GM23248 (cell line): Measurements from ENCODE around the gene GEMIN8. TPM values are rescaled to one million over a fixed set of nuclear protein-coding genes. Genes with fewer than 3 reads are reported as not detected.

Experiments
- DNase-seq: peaks from one replicate; pipeline ENCODE4 v3.0.0-alpha.2; 2015
- H2AFZ ChIP-seq: fragments of 200-600 bp; sonication (generic); 2 replicates; pipeline ENCODE4 v1.6.1; 2016; ENCODE audit warnings: antibody characterized with exemption
- H3F3A ChIP-seq: fragments of 200-600 bp; sonication (generic); 2 replicates; pipeline ENCODE4 v1.6.1; 2016; ENCODE audit warnings: mild to moderate bottlenecking, antibody characterized with exemption, mixed run types; ENCODE audit not compliant: insufficient read depth
- H3K27ac ChIP-seq: fragments of 200-600 bp; sonication (generic); 2 replicates; pipeline ENCODE4 v1.5.1; 2016; ENCODE audit warnings: mild to moderate bottlenecking
- H3K27me3 ChIP-seq: fragments of 200-600 bp; sonication (generic); replicated peaks from 2 replicates; pipeline ENCODE4 v1.6.1; 2016; ENCODE audit warnings: mild to moderate bottlenecking; ENCODE audit not compliant: insufficient read depth
- H3K36me3 ChIP-seq: fragments of 200-600 bp; sonication (generic); 2 replicates; pipeline ENCODE4 v1.6.1; 2016; ENCODE audit warnings: low read depth, mild to moderate bottlenecking
- H3K4me1 ChIP-seq: fragments of 200-600 bp; sonication (generic); 2 replicates; pipeline ENCODE4 v1.6.1; 2016; ENCODE audit warnings: mild to moderate bottlenecking; ENCODE audit not compliant: insufficient read depth
- H3K4me2 ChIP-seq: fragments of 200-600 bp; sonication (generic); one replicate; pipeline ENCODE4 v1.6.1; 2016; ENCODE audit warnings: mild to moderate bottlenecking; ENCODE audit not compliant: unreplicated experiment
- H3K4me3 ChIP-seq: fragments of 200-600 bp; sonication (generic); 2 replicates; pipeline ENCODE4 v1.5.1; 2016; ENCODE audit warnings: mild to moderate bottlenecking
- H3K79me2 ChIP-seq: fragments of 200-600 bp; sonication (generic); 2 replicates; pipeline ENCODE4 v1.6.1; 2016; ENCODE audit warnings: mild to moderate bottlenecking; ENCODE audit not compliant: insufficient read depth
- H3K9ac ChIP-seq: fragments of 200-600 bp; sonication (generic); 2 replicates; pipeline ENCODE4 v1.6.1; 2016; ENCODE audit warnings: mild to moderate bottlenecking
- H3K9me2 ChIP-seq: fragments of 200-600 bp; sonication (generic); 2 replicates; pipeline ENCODE4 v1.6.1; 2016; ENCODE audit warnings: mixed run types, mild to moderate bottlenecking, moderate library complexity; ENCODE audit not compliant: insufficient read depth
- H3K9me3 ChIP-seq: fragments of 200-600 bp; sonication (generic); one replicate; pipeline ENCODE4 v1.6.1; 2017; ENCODE audit warnings: low read depth
- H4K20me1 ChIP-seq: fragments of 200-600 bp; sonication (generic); 2 replicates; pipeline ENCODE4 v1.6.0; 2016; ENCODE audit not compliant: insufficient read depth
- EZH2 ChIP-seq: fragments of 200-600 bp; sonication (generic); IDR thresholded peaks from 2 replicates; pipeline ENCODE4 v1.6.1; 2018; ENCODE audit warnings: antibody characterized with exemption, mild to moderate bottlenecking; ENCODE audit not compliant: insufficient read depth, poor library complexity, severe bottlenecking
- EZH2phosphoT487 ChIP-seq: fragments of 200-600 bp; sonication (generic); IDR thresholded peaks from 2 replicates; pipeline ENCODE4 v1.6.1; 2018; ENCODE audit warnings: antibody characterized with exemption, moderate library complexity, mild to moderate bottlenecking, low read depth; ENCODE audit not compliant: insufficient read depth
- WGBS, 2 experiments: methylation state at CpG; one replicate each; pipeline ENCODE4 v1.1.6; 2015 to 2017; ENCODE audit warnings: low lambda C conversion rate in 2 of 2, low coverage in 1 of 2; ENCODE audit errors: missing lambda C conversion rate in 2 of 2; 5-methylcytosine and 5-hydroxymethylcytosine counted together
- in situ Hi-C: fragments of 300-500 bp; cut with MboI; formaldehyde crosslinking; loops from 2 replicates; pipeline ENCODE4 v1.15.0; 2020
- polyA plus RNA-seq: library from polyadenylated mRNA; unstranded; fragments of >200 nt; fragmentation: Nextera tagmentation; extraction: Ambion mirVana; gene quantifications from 2 replicates; pipeline ENCODE4 v1.2.1, GENCODE V29; 2016
- total RNA-seq: library from RNA; depleted of rRNA; stranded (reverse); fragments of >200 nt; shearing (Covaris generic); gene quantifications from 2 replicates; pipeline ENCODE4 v1.2.3, GENCODE V29; 2014

Gene GEMIN8
- total and polyA plus RNA-seq, 2 experiments from 2014 or later: 12.1 to 20.5 TPM

- 70 to 88% methylated on average over 10 to 13 of the region's 21 CpGs for WGBS, 2 experiments
- H3K79me2 ChIP-seq: no peaks in the 10 kb centered on the region
Measured at GRCh38 chrX:14065800-14066199, 36.1 kb upstream of the GEMIN8 start.

GRCh38 chrX:14064626-14065432, 35.1 kb upstream of the GEMIN8 start:
- 73 to 77% methylated on average over 11 to 19 of the region's 19 CpGs for WGBS, 2 experiments
- Histone ChIP-seq H3K9me2 (no peaks in the 10 kb centered on the region), H2AFZ (no peak overlapping the region), H4K20me1 (no peaks in the 10 kb centered on the region), H3K4me3 (no peak overlapping the region), H3K36me3 (no peaks in the 10 kb centered on the region), H3K4me1 (no peaks in the 10 kb centered on the region), H3K27me3 (no peaks in the 10 kb centered on the region), H3K9me3 (no peaks in the 10 kb centered on the region), H3K79me2 (no peaks in the 10 kb centered on the region), H3K27ac (no peak overlapping the region), H3K9ac (no peak overlapping the region), H3F3A (no peaks in the 10 kb centered on the region), H3K4me2 (no peak overlapping the region)
- no peak for TF ChIP-seq EZH2phosphoT487
- no peak for TF ChIP-seq EZH2
- no peak for DNase-seq
- in situ Hi-C loops: no loop called here

More at GRCh38 chrX:14065800-14066199, 36.1 kb upstream of the GEMIN8 start:
- no peaks in the 10 kb centered on the region for H3K27me3 ChIP-seq
- no peak overlapping the region for H3K9ac ChIP-seq
- no peaks in the 10 kb centered on the region for H3F3A ChIP-seq
- H3K4me2 ChIP-seq: no peak overlapping the region
- H4K20me1 ChIP-seq: no peaks in the 10 kb centered on the region
- no peaks in the 10 kb centered on the region for H3K36me3 ChIP-seq
- no peak overlapping the region for H3K4me3 ChIP-seq
- no peak overlapping the region for H3K27ac ChIP-seq
- H3K9me3 ChIP-seq: no peaks in the 10 kb centered on the region
- no peaks in the 10 kb centered on the region for H3K4me1 ChIP-seq
- TF ChIP-seq EZH2phosphoT487 (no peak), EZH2 (no peak)
- in situ Hi-C loops: no loop called here
- no peaks in the 10 kb centered on the region for H3K9me2 ChIP-seq
- no peak overlapping the region for H2AFZ ChIP-seq
- DNase-seq: no peak

GRCh38 chrX:14062524-14062923, 32.8 kb upstream of the GEMIN8 start:
- no peak for TF ChIP-seq EZH2phosphoT487
- TF ChIP-seq EZH2: no peak

GRCh38 chrX:14056206-14056605, 26.5 kb upstream of the GEMIN8 start:
- Histone ChIP-seq H3K4me3 (no peak overlapping the region), H3K36me3 (no peaks in the 10 kb centered on the region), H3K27ac (no peak overlapping the region), H3F3A (no peaks in the 10 kb centered on the region), H3K27me3 (no peaks in the 10 kb centered on the region), H3K4me1 (peaks cover 7% of the 10 kb centered on the region), H2AFZ (no peak overlapping the region), H3K79me2 (no peaks in the 10 kb centered on the region), H4K20me1 (no peaks in the 10 kb centered on the region), H3K4me2 (no peak overlapping the region), H3K9me3 (no peaks in the 10 kb centered on the region), H3K9ac (no peak overlapping the region), H3K9me2 (no peaks in the 10 kb centered on the region)
- TF ChIP-seq EZH2 (no peak), EZH2phosphoT487 (no peak)
- DNase-seq: no peak
- in situ Hi-C loops: no loop called here
- WGBS, 2 experiments: 45 to 91% methylated on average over 1 of the region's 1 CpG

More at GRCh38 chrX:14062524-14062923, 32.8 kb upstream of the GEMIN8 start:
- 47 to 52% methylated on average over 1 of the region's 1 CpG for WGBS, 2 experiments
- Histone ChIP-seq H3K27ac (no peak overlapping the region), H3F3A (no peaks in the 10 kb centered on the region), H4K20me1 (no peaks in the 10 kb centered on the region), H2AFZ (no peak overlapping the region), H3K36me3 (no peaks in the 10 kb centered on the region), H3K4me3 (no peak overlapping the region), H3K27me3 (no peaks in the 10 kb centered on the region), H3K9me2 (no peaks in the 10 kb centered on the region), H3K9me3 (no peaks in the 10 kb centered on the region), H3K4me1 (no peaks in the 10 kb centered on the region), H3K4me2 (no peak overlapping the region), H3K9ac (no peak overlapping the region), H3K79me2 (no peaks in the 10 kb centered on the region)
- in situ Hi-C loops: no loop called here
- DNase-seq: no peak
